ENCODE data around the gene TSC22D1.

The TSC22D1 gene

DNA sequence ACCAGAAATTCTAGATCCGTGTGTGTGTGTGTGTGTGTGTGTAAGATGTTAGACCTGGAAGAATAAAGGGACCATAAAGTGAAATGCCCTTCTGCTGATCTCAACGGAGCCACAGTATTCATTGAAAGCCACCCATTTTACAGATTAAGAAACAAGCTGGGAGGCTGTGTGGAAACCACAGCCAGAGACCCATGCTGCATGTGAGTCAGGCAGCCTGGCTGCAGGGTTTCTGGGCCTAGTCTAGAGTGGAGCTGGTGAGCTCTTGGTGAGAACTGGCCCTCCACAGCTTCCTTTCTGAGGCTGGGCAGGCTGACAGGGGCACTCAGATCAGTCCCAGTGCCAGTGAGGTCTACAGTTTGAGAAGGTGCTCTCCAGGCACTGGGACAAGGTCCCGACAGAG is 127.3 kb downstream of the TSC22D1 start:
- Histone ChIP-seq H3K9ac (no peak overlapping the region), H3K4me2 (no peak overlapping the region), H3K4me3 (no peak overlapping the region), H3K4me1 (no peaks in the 10 kb centered on the region), H4K20me1 (peaks cover 0 to 4% (median 0%) of the 10 kb centered on the region in 11 experiments; a peak in 1 of 22 replicates), H3K9me3 (replicated peaks in 1 of 11) (no peaks in the 10 kb centered on the region), H3K36me3 (peaks cover 0 to 8% (median 0%) of the 10 kb centered on the region in 11 experiments; a peak in 4 of 22 replicates), H3K27me3 (no peaks in the 10 kb centered on the region), H3K27ac (no peak overlapping the region)
- TF ChIP-seq Cebpa-rat (IDR thresholded peaks at IDR 0.05), result no peak

DNA sequence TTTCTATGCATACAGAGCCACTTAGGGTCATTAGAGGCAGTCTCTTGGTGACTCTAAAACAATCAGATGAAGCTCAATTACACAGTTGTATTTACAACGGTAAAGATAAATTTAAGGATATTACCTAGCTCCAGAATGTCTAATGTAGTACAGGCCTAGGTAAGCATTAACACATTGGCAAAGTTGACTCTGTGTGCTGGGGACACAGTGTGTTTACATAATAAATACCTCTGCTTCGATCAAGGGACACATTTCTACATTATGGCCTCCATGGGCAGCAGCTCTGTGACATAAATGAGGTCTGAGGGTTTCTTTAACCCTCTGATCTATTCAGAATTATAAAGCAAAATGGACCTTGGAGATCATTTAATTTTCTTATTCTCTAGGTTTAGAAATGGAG is 127.8 kb downstream of the TSC22D1 start:
- no peak for TF ChIP-seq Cebpa-rat (IDR thresholded peaks at IDR 0.05)
- peaks cover 0 to 8% (median 0%) of the 10 kb centered on the region in 11 experiments; a peak in 1 of 22 replicates for H4K20me1 ChIP-seq
- no peak overlapping the region for H3K27ac ChIP-seq
- no peaks in the 10 kb centered on the region for H3K9me3 ChIP-seq (replicated peaks in 1 of 11)
- no peak overlapping the region for H3K9ac ChIP-seq
- peaks cover 0 to 8% (median 0%) of the 10 kb centered on the region in 11 experiments; a peak in 4 of 22 replicates for H3K36me3 ChIP-seq
- no peak overlapping the region for H3K4me3 ChIP-seq
- no peak overlapping the region for H3K4me2 ChIP-seq
- no peaks in the 10 kb centered on the region for H3K27me3 ChIP-seq
- H3K4me1 ChIP-seq, result no peaks in the 10 kb centered on the region

DNA sequence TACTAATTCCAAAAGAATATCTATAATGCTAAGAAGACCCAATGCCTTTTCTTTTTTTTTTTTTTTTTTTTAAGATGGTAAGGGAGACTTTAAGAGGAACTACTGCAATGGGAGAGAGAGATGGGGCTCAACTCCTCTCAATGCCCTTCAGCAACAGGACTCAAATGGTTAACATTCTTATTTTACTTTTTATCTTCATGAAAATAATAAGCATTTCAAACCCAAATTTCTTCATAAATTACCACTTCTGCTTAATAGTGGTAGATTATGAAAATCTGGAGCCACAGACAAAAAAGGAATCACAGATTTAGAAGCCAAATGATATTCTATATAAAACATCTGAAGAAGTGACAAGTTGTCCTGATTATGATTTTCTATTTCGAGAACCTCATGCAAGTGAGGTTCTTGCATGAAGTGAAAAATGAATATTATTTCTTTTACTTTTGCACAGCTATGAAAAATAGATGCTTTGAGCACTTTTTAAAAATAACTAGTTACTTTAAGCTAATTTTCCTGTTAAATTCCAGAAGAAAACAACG is 128.3 kb downstream of the TSC22D1 start:
- Histone ChIP-seq H3K9me3 (replicated peaks in 1 of 11) (no peaks in the 10 kb centered on the region), H3K4me1 (no peaks in the 10 kb centered on the region), H3K9ac (no peak overlapping the region), H3K36me3 (peaks cover 0 to 8% (median 0%) of the 10 kb centered on the region in 11 experiments; a peak in 4 of 22 replicates), H3K4me3 (no peak overlapping the region), H4K20me1 (peaks cover 0 to 11% (median 0%) of the 10 kb centered on the region in 11 experiments; a peak in 2 of 22 replicates), H3K4me2 (no peak overlapping the region), H3K27me3 (no peaks in the 10 kb centered on the region), H3K27ac (no peak overlapping the region)
- no peak for TF ChIP-seq Cebpa-rat (IDR thresholded peaks at IDR 0.05)

DNA sequence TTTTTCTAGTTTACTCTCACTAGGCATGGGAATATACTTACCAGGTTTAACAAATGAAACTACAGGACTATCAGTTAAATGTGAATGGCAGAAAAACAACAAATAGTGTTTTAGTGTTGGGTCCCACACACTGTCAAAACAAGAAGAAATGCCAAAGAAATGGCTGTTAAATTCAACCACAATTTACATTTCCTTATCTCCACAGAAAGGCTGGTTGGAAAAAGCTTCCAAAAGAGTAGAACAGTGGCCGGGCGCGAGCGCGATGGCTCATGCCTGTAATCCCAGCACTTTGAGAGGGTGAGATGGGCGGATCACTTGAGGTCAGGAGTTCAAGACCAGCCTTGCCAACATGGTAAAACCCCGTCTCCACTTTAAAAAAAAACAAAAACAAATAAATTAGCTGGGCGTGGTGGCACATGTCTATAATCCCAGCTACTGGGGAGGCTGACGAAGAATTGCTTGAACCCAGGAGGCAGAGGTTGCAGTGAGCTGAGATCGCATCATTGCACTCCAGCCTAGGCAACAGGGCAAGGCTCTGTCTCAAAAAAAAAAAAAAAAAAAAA is 136.0 kb downstream of the TSC22D1 start:
- Histone ChIP-seq H3K9me3 (replicated peaks in 1 of 11) (no peaks in the 10 kb centered on the region), H3K36me3 (no peaks in the 10 kb centered on the region), H4K20me1 (peaks cover 0 to 11% (median 0%) of the 10 kb centered on the region in 11 experiments; a peak in 3 of 22 replicates), H3K9ac (peak overlapping the region in 8 of 11 experiments; percentile 7 to 51 (median 32); a peak in 6 of 22 replicates), H3K4me3 (no peak overlapping the region), H3K4me2 (peak overlapping the region; percentile 44 to 82 (median 62)), H3K4me1 (peaks cover 20 to 33% (median 28%) of the 10 kb centered on the region in 10 experiments), H3K27ac (peak overlapping the region in 8 of 11 experiments; percentile 10 to 48 (median 32); a peak in 11 of 22 replicates), H3K27me3 (no peaks in the 10 kb centered on the region)
- TF ChIP-seq Cebpa-rat (IDR thresholded peaks at IDR 0.05), result no peak

- Histone ChIP-seq H3K9me3 (replicated peaks in 1 of 11) (no peaks in the 10 kb centered on the region), H3K4me1 (peaks cover 24 to 37% (median 32%) of the 10 kb centered on the region in 10 experiments), H3K9ac (peak overlapping the region in 10 of 11 experiments; percentile 7 to 51 (median 25); a peak in 10 of 22 replicates), H3K4me2 (peak overlapping the region; percentile 44 to 82 (median 62)), H3K4me3 (no peak overlapping the region), H3K36me3 (peaks cover under 1 to 5% (median 2%) of the 10 kb centered on the region in 11 experiments; a peak in 21 of 22 replicates), H3K27me3 (no peaks in the 10 kb centered on the region), H4K20me1 (peaks cover 0 to 12% (median 4%) of the 10 kb centered on the region in 11 experiments; a peak in 16 of 22 replicates), H3K27ac (peak overlapping the region in 9 of 11 experiments; percentile 10 to 48 (median 32); a peak in 17 of 22 replicates)
- TF ChIP-seq Cebpa-rat (IDR thresholded peaks at IDR 0.05), result no peak
These were observed 136.6 kb downstream of the TSC22D1 start for GRCh38 chr13:44439452-44440024.

- peak overlapping the region in 1 of 11 experiments; percentile 35; a peak in 1 of 22 replicates for H3K9ac ChIP-seq
- H4K20me1 ChIP-seq, result peaks cover 3 to 23% (median 17%) of the 10 kb centered on the region in 11 experiments; a peak in 17 of 22 replicates
- no peak for TF ChIP-seq Cebpa-rat (IDR thresholded peaks at IDR 0.05)
- no peak overlapping the region; a peak in 1 of 22 replicates for H3K27ac ChIP-seq
- no peak overlapping the region for H3K4me3 ChIP-seq
- H3K9me3 ChIP-seq (replicated peaks in 1 of 11), result no peaks in the 10 kb centered on the region
- H3K4me2 ChIP-seq, result 0 out of 22 replicates have a peak overlapping the region, but pooled peaks of 2 of the 11 experiments have one; percentile 83 to 85
- peaks cover 9 to 18% (median 16%) of the 10 kb centered on the region in 11 experiments for H3K36me3 ChIP-seq
- H3K27me3 ChIP-seq, result no peaks in the 10 kb centered on the region
- peaks cover 32 to 48% (median 42%) of the 10 kb centered on the region in 10 experiments for H3K4me1 ChIP-seq
These were observed 137.9 kb downstream of the TSC22D1 start for GRCh38 chr13:44438234-44438579.

DNA sequence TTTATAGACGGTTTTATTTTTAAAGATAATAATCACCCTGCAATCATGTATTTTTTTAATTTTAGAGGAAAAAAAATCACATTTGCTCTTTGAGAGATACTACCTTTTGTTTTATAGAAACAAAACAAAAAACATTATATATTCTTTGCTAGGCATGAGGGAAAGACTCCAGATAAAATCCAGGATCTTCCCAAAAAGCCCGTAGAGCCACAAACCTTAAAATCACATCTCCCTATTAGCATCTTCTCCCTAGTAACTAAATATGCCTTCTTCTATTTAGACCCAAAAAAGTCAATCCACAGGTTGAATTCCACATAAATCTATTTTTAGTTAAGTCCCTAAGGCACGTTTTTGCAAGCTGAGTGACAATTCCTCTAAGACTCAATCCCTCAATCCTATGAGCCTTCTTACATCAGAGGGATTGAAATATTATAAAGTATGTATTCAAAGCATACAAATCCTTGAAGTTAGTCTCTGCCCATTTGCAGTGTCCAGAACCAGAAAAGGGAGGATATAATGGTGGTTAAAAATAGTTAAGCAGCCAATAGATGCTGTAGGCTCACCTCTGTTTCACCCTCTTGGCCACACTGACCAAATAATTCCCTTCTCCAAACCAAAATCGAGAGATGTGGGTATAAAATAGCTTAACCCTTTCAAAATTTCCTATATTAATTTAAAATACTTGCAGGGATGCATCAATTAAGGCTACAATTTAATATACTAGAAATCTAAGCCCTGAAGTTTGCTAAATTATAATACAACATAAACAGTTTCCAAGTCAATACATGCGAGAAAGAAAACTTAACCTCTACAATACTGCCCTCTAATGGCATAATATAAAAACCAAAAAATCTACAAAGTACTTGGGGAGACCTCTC is 138.5 kb downstream of the TSC22D1 start:
- peak overlapping the region; percentile 86 to 98 (median 95); a peak in 21 of 22 replicates for H3K9ac ChIP-seq
- H3K27ac ChIP-seq, result peak overlapping the region in 10 of 11 experiments; percentile 85 to 99 (median 96); a peak in 20 of 22 replicates
- H3K36me3 ChIP-seq, result peaks cover 9 to 24% (median 20%) of the 10 kb centered on the region in 11 experiments
- H3K9me3 ChIP-seq (replicated peaks in 1 of 11), result no peaks in the 10 kb centered on the region
- TF ChIP-seq Cebpa-rat (IDR thresholded peaks at IDR 0.05), result no peak
- H3K27me3 ChIP-seq, result no peaks in the 10 kb centered on the region
- peaks cover 32 to 50% (median 43%) of the 10 kb centered on the region in 10 experiments for H3K4me1 ChIP-seq
- H3K4me3 ChIP-seq, result peak overlapping the region; percentile 61 to 95 (median 78)
- H3K4me2 ChIP-seq, result peak overlapping the region; percentile 76 to 95 (median 86)
- peaks cover 3 to 29% (median 22%) of the 10 kb centered on the region in 11 experiments; a peak in 17 of 22 replicates for H4K20me1 ChIP-seq

DNA sequence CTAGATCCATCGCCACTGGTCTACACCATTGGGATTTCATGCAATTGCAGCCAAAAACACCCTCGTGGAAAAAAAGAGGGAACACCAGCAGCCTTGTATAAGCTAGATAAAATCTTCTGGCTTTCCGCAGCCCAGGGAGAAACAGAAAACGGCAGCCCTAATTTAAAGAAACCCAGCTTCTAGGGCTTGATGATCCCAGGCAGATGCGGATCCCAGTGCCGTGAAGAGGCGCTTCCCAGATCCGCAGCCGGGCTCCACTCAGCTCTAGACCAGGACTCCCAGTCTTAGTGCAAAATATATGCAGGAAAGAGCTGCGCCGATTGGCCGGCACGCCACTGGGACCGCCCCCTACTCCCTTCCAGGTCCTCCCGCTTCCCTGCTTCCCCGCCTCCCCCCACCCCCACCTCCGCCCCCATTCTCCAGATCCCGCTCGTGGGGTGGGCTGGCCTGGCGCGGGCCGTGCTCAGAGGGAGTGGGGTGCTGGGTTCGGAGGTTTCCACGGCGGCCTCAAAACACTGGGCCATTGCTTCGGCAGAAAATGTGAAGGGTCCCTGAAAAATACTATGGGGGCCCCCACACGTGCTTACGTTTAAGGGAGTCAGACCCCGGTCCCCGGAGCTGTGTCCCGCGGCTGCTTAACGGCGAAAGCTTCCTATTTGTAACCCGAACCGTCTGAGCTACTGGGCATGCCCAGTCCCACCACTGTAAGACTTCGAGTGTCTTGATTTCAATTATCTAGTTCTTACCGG is 139.4 kb downstream of the TSC22D1 start:
- H3K27me3 ChIP-seq, result no peaks in the 10 kb centered on the region
- H3K4me1 ChIP-seq, result peaks cover 32 to 53% (median 43%) of the 10 kb centered on the region in 10 experiments
- peak overlapping the region; percentile 86 to 98 (median 95) for H3K9ac ChIP-seq
- TF ChIP-seq Cebpa-rat (IDR thresholded peaks at IDR 0.05), result no peak
- H3K4me2 ChIP-seq, result peak overlapping the region; percentile 82 to 95 (median 86)
- H3K9me3 ChIP-seq (replicated peaks in 1 of 11), result no peaks in the 10 kb centered on the region
- peaks cover 9 to 25% (median 21%) of the 10 kb centered on the region in 11 experiments for H3K36me3 ChIP-seq
- peak overlapping the region; percentile 61 to 95 (median 78) for H3K4me3 ChIP-seq
- peaks cover 3 to 33% (median 23%) of the 10 kb centered on the region in 11 experiments; a peak in 17 of 22 replicates for H4K20me1 ChIP-seq
- peak overlapping the region; percentile 67 to 99 (median 96); a peak in 21 of 22 replicates for H3K27ac ChIP-seq

All from BLaER1 treated with 17β-estradiol and CSF1 and Interleukin-3, amounts not matched to agents 10 nM and 100 nM (cell line).